ENCODE results near the gene CFAP77. TPM values are rescaled to one million over a fixed set of nuclear protein-coding genes. Genes with fewer than 3 reads are reported as not detected.

CFAP77 gene
- total RNA-seq, 2 donors from 2014 or later: 3.3 to 8.6 TPM

GRCh38 chr9:132600326-132600984 lies 190.4 kb downstream of the CFAP77 start:
- H3K27ac ChIP-seq: no peak overlapping the region

GRCh38 chr9:132602207-132602606 lies 192.2 kb downstream of the CFAP77 start:
- H3K4me3 ChIP-seq: no peak overlapping the region
- H3K4me1 ChIP-seq: peaks cover 0 to 13% of the 10 kb centered on the region in 2 donors
- H3K9me3 ChIP-seq: no peaks in the 10 kb centered on the region
- no peak overlapping the region for H3K27ac ChIP-seq
- no peak for DNase-seq (ENCODE audit: low spot score)
- peaks cover 3% of the 10 kb centered on the region for H3K36me3 ChIP-seq
- H3K27me3 ChIP-seq: no peaks in the 10 kb centered on the region
- TF ChIP-seq CTCF (IDR thresholded peaks at IDR 0.05): no peak

More at GRCh38 chr9:132600326-132600984, 190.4 kb downstream of the CFAP77 start:
- Histone ChIP-seq H3K4me1 (peaks cover 0 to 13% of the 10 kb centered on the region in 2 donors), H3K4me3 (no peak overlapping the region), H3K27me3 (no peaks in the 10 kb centered on the region), H3K36me3 (peaks cover 3% of the 10 kb centered on the region), H3K9me3 (no peaks in the 10 kb centered on the region)
- no peak for DNase-seq (ENCODE audit: low spot score)
- TF ChIP-seq CTCF (IDR thresholded peaks at IDR 0.05): no peak

GRCh38 chr9:132605387-132605786 lies 195.4 kb downstream of the CFAP77 start:
- no peak for DNase-seq (ENCODE audit: low spot score)
- Histone ChIP-seq H3K4me1 (no peaks in the 10 kb centered on the region), H3K27ac (no peak overlapping the region), H3K4me3 (no peak overlapping the region), H3K27me3 (no peaks in the 10 kb centered on the region), H3K9me3 (no peaks in the 10 kb centered on the region), H3K36me3 (peaks cover 6% of the 10 kb centered on the region)
- TF ChIP-seq CTCF (IDR thresholded peaks at IDR 0.05): no peak

GRCh38 chr9:132606066-132606465 lies 196.1 kb downstream of the CFAP77 start:
- Histone ChIP-seq H3K36me3 (peaks cover 13% of the 10 kb centered on the region), H3K4me1 (no peaks in the 10 kb centered on the region), H3K4me3 (no peak overlapping the region), H3K9me3 (no peaks in the 10 kb centered on the region), H3K27me3 (no peaks in the 10 kb centered on the region), H3K27ac (no peak overlapping the region)
- DNase-seq (ENCODE audit: low spot score): no peak
- no peak for TF ChIP-seq CTCF (IDR thresholded peaks at IDR 0.05)

- TF ChIP-seq CTCF (IDR thresholded peaks at IDR 0.05): no peak
- Histone ChIP-seq H3K4me1 (no peaks in the 10 kb centered on the region), H3K9me3 (no peaks in the 10 kb centered on the region), H3K27me3 (no peaks in the 10 kb centered on the region), H3K4me3 (no peak overlapping the region), H3K27ac (no peak overlapping the region), H3K36me3 (peaks cover 32% of the 10 kb centered on the region)
- no peak for DNase-seq (ENCODE audit: low spot score)
Measured at GRCh38 chr9:132609184-132609583, 199.2 kb downstream of the CFAP77 start.

GRCh38 chr9:132609829-132610228 lies 199.8 kb downstream of the CFAP77 start:
- TF ChIP-seq CTCF (IDR thresholded peaks at IDR 0.05): no peak

More at GRCh38 chr9:132609829-132610228, 199.8 kb downstream of the CFAP77 start:
- DNase-seq (ENCODE audit: low spot score): no peak
- Histone ChIP-seq H3K4me1 (no peaks in the 10 kb centered on the region), H3K36me3 (peaks cover 38% of the 10 kb centered on the region), H3K27me3 (no peaks in the 10 kb centered on the region), H3K9me3 (no peaks in the 10 kb centered on the region), H3K4me3 (no peak overlapping the region), H3K27ac (no peak overlapping the region)
